Keratinocyte (primary cell): ENCODE measurements around the gene PTPRN2. TPM values are rescaled to one million over a fixed set of nuclear protein-coding genes. Genes with fewer than 3 reads are reported as not detected.

ENCODE experiments used
- DNase-seq: peaks from one replicate; pipeline ENCODE4 v3.0.0-alpha.2; 2011; ENCODE audit warnings: low read depth, missing footprints, low spot score
- FAIRE-seq: peaks from 2 replicates; lab custom pipeline; 2011; peaks lifted over from hg19 to GRCh38; lab: Jason Lieb, UNC
- H2AFZ ChIP-seq: 2 replicates; pipeline ENCODE4 v1.6.0; 2012; ENCODE audit warnings: low read length, control low read depth, inconsistent platforms; ENCODE audit not compliant: control insufficient read depth
- H3K27ac ChIP-seq: 2 replicates; pipeline ENCODE4 v1.5.1; 2011; ENCODE audit warnings: low read length; ENCODE audit not compliant: control insufficient read depth, insufficient read depth
- H3K27me3 ChIP-seq: 3 replicates; pipeline ENCODE4 v1.6.0; 2011; ENCODE audit warnings: low read length; ENCODE audit not compliant: control insufficient read depth, insufficient read depth; ENCODE audit errors: extremely low read depth
- H3K36me3 ChIP-seq, 2 experiments: 2 replicates in 1 of 2; 3 replicates in 1 of 2; pipeline ENCODE4 v1.5.1; 2011; ENCODE audit warnings: low read length in 2 of 2, mild to moderate bottlenecking in 1 of 2; ENCODE audit not compliant: control insufficient read depth in 2 of 2, insufficient read depth in 2 of 2; ENCODE audit errors: extremely low read depth in 1 of 2
- H3K4me1 ChIP-seq: 3 replicates; pipeline ENCODE4 v1.5.1; 2011; ENCODE audit warnings: low read length; ENCODE audit not compliant: control insufficient read depth, insufficient read depth; ENCODE audit errors: extremely low read depth
- H3K4me2 ChIP-seq: 3 replicates; pipeline ENCODE4 v1.6.0; 2011; ENCODE audit warnings: low read depth, low read length; ENCODE audit not compliant: control insufficient read depth, insufficient read depth; ENCODE audit errors: extremely low read depth
- H3K4me3 ChIP-seq, 3 experiments: fragments of 200-600 bp in 1 of 3; sonication (generic) in 1 of 3; 2 replicates in 2 of 3; 3 replicates in 1 of 3; pipeline ENCODE4 v1.5.1; 2011 to 2016; ENCODE audit warnings: low read length in 3 of 3, mild to moderate bottlenecking in 3 of 3, control low read depth in 2 of 3, inconsistent platforms in 1 of 3, low read depth in 1 of 3, mixed read lengths in 1 of 3, mixed run types in 1 of 3, moderate library complexity in 1 of 3; ENCODE audit not compliant: control insufficient read depth in 2 of 3, insufficient read depth in 2 of 3; ENCODE audit errors: extremely low read depth in 1 of 3
- H3K79me2 ChIP-seq: 2 replicates; pipeline ENCODE4 v1.6.0; 2012; ENCODE audit warnings: low read length; ENCODE audit not compliant: control insufficient read depth, insufficient read depth
- H3K9ac ChIP-seq: 3 replicates; pipeline ENCODE4 v1.6.0; 2011; ENCODE audit warnings: low read length; ENCODE audit not compliant: control insufficient read depth, insufficient read depth; ENCODE audit errors: extremely low read depth
- H3K9me1 ChIP-seq: 3 replicates; pipeline ENCODE4 v1.6.0; 2011; ENCODE audit warnings: low read length; ENCODE audit not compliant: control insufficient read depth, insufficient read depth; ENCODE audit errors: extremely low read depth
- H3K9me3 ChIP-seq: 2 replicates; pipeline ENCODE4 v1.5.1; 2012; ENCODE audit warnings: low read depth, low read length; ENCODE audit not compliant: control insufficient read depth
- H4K20me1 ChIP-seq: 3 replicates; pipeline ENCODE4 v1.6.0; 2011; ENCODE audit warnings: low read length; ENCODE audit not compliant: control insufficient read depth, insufficient read depth; ENCODE audit errors: extremely low read depth
- EZH2 ChIP-seq: IDR thresholded peaks from one replicate; pipeline ENCODE4 v1.6.1; 2012; ENCODE audit warnings: inconsistent platforms, mild to moderate bottlenecking, low read length, moderate library complexity
- dilution Hi-C: fragments of 300-500 bp; cut with MboI; formaldehyde crosslinking; loops from one replicate; pipeline ENCODE4 v1.7.0; 2020; ENCODE audit warnings: low sequenced_read_pairs; ENCODE audit not compliant: extremely low pct_ligation_motif_present
- polyA plus RNA-seq, 5 experiments: library from polyadenylated mRNA; depleted of rRNA in 3 of 5; stranded (reverse) in 3 of 5; stranded (forward) in 1 of 5; unstranded in 1 of 5; fragments of >200 nt; gene quantifications; 1 replicate in 1 of 5; 2 replicates in 3 of 5; 3 replicates in 1 of 5; pipeline versions ENCODE4 v1.2.1 to v1.2.3, GENCODE V29; 2011 to 2012; ENCODE audit warnings: missing spikeins in 2 of 5, low read depth in 1 of 5, low replicate concordance in 1 of 5
- TF ChIP-seq, protein P1 (sequence below), 3 experiments: IDR thresholded peaks in 1 of 3; conservative IDR thresholded peaks in 1 of 3; optimal IDR thresholded peaks in 1 of 3; 2 replicates in 2 of 3; 3 replicates in 1 of 3; pipeline versions ENCODE3 to v1.5.1; 2011; ENCODE audit warnings: low read length in 3 of 3, mild to moderate bottlenecking in 3 of 3, moderate library complexity in 2 of 3, control low read depth in 1 of 3, inconsistent platforms in 1 of 3; ENCODE audit not compliant: insufficient read depth in 2 of 3; ENCODE audit errors: extremely low read depth in 1 of 3

The PTPRN2 gene
- polyA plus RNA-seq, 1 donor (not counting 4 experiments of a cell fraction or from before 2014, with no cell fraction given) = not detected

DNA sequence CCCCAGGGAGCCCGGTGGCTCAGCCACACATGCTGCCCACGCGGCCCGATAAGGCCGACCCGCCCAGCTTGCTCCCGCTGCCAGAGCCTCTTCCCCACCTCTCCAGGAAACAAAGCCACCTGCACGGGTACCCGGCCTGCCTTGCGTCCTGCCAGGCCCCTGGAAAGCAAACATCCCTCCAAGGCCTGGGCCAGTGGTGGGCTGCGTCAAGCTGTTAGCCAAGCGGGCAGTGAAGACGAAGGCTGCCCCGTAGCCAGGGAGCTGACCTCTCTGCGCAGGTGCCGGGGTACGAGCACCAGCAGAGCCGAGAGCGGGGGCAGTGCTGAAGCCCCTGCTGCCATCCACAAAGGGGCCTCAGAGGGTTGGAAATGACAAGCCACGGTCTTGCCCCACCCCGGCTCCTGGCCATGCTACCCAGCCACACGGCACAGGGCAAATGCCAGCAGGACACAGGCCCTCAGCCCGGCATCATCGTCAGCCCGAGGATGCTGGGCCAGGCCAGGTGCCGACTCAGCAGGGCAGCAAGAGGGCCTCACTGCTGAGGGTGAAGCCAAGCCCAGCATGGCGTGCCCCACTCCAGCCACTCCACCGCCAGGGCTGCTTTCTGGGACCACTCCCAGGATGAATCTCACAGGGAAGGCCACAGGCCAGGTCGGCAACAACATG lies 140.0 kb downstream of the PTPRN2 start:
- no peaks in the 10 kb centered on the region for H3K4me1 ChIP-seq
- DNase-seq = no peak
- no peaks in the 10 kb centered on the region for H4K20me1 ChIP-seq
- no peaks in the 10 kb centered on the region for H3K9me1 ChIP-seq
- TF ChIP-seq, protein P1, sequence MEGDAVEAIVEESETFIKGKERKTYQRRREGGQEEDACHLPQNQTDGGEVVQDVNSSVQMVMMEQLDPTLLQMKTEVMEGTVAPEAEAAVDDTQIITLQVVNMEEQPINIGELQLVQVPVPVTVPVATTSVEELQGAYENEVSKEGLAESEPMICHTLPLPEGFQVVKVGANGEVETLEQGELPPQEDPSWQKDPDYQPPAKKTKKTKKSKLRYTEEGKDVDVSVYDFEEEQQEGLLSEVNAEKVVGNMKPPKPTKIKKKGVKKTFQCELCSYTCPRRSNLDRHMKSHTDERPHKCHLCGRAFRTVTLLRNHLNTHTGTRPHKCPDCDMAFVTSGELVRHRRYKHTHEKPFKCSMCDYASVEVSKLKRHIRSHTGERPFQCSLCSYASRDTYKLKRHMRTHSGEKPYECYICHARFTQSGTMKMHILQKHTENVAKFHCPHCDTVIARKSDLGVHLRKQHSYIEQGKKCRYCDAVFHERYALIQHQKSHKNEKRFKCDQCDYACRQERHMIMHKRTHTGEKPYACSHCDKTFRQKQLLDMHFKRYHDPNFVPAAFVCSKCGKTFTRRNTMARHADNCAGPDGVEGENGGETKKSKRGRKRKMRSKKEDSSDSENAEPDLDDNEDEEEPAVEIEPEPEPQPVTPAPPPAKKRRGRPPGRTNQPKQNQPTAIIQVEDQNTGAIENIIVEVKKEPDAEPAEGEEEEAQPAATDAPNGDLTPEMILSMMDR (optimal IDR thresholded peaks at IDR 0.05 in 1 of 3, IDR thresholded peaks at IDR 0.05 in 1 of 3, conservative IDR thresholded peaks at IDR 0.05 in 1 of 3; ENCODE audit: extremely low read depth in 1 of 3, insufficient read depth in 2 of 3, low read length in 3 of 3) = no peak
- no peak for TF ChIP-seq EZH2
- no peak overlapping the region for H2AFZ ChIP-seq
- no peak overlapping the region for H3K9ac ChIP-seq
- no peaks in the 10 kb centered on the region for H3K79me2 ChIP-seq
- no peak for FAIRE-seq
- H3K27ac ChIP-seq = no peak overlapping the region
- no peak overlapping the region for H3K4me2 ChIP-seq
- peaks cover 16% of the 10 kb centered on the region for H3K9me3 ChIP-seq
- H3K4me3 ChIP-seq = no peak overlapping the region
- no peaks in the 10 kb centered on the region for H3K36me3 ChIP-seq
- no peaks in the 10 kb centered on the region for H3K27me3 ChIP-seq
- dilution Hi-C loops = no loop called here

DNA sequence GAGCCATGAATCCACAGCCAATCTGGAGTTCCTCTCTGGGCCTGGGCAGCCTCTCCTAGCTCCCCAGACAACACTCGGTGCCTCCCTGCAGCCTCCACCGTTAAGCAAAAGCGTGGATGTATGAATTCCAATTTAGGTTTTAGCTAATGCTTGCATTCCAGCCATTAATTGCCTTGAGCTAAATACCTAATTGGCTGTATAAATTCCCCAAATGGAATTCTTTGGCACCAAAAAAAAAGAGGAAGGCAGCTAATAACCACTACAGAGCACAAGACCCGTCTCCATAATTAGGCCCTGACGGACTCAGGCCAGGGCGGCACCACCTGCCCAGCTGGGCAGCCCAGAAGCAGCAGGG lies 140.5 kb downstream of the PTPRN2 start:
- DNase-seq (no peak), FAIRE-seq (no peak)
- Histone ChIP-seq H3K4me3 (no peak overlapping the region), H3K36me3 (no peaks in the 10 kb centered on the region), H3K9me3 (peaks cover 16% of the 10 kb centered on the region), H3K27me3 (no peaks in the 10 kb centered on the region), H2AFZ (no peak overlapping the region), H3K4me2 (no peak overlapping the region), H3K9ac (no peak overlapping the region), H4K20me1 (no peaks in the 10 kb centered on the region), H3K4me1 (no peaks in the 10 kb centered on the region), H3K27ac (no peak overlapping the region), H3K79me2 (no peaks in the 10 kb centered on the region), H3K9me1 (no peaks in the 10 kb centered on the region)
- TF ChIP-seq, protein P1 (optimal IDR thresholded peaks at IDR 0.05 in 1 of 3, IDR thresholded peaks at IDR 0.05 in 1 of 3, conservative IDR thresholded peaks at IDR 0.05 in 1 of 3; ENCODE audit: extremely low read depth in 1 of 3, insufficient read depth in 2 of 3, low read length in 3 of 3) = no peak
- no peak for TF ChIP-seq EZH2
- dilution Hi-C loops = no loop called here
